HG03196 (cell line): Measurements from ENCODE around the gene WDR83.
A peak's percentile ranks its signal among the peaks of the same experiment; 100 is the strongest.
"Not testable (repeated sequence)": the region's sequence is repeated elsewhere in the genome, so short reads cannot be mapped to it uniquely, and the experiment has no call there.

Source experiments
- ATAC-seq: cut with Tn5 transposase; IDR thresholded peaks from one replicate; pipeline ENCODE4 v1.9.1; 2021; ENCODE audit not compliant: unreplicated experiment

The WDR83 gene

GRCh38 chr19:12711187-12711586 is 44.6 kb downstream of the WDR83 start:
- ATAC-seq, result no peak

DNA sequence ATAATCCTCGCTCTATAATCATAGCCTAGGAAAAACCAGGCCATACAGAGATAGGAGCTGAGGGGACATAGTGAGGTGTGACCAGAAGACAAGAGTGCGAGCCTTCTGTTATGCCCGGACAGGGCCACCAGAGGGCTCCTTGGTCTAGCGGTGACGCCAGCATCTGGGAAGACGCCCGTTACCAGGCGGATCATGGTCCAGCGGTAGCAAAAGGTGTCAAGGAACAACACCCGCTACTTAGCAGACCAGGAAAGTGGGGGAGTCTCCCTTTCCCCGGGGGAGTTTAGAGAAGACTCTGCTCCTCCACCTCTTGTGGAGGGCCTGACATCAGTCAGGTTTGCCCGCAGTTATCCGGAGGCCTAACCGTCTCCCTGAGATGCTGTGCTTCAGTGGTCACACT is 45.5 kb downstream of the WDR83 start:
- ATAC-seq, result not testable (repeated sequence)

- ATAC-seq, result not testable (repeated sequence)
These were observed 46.7 kb downstream of the WDR83 start for GRCh38 chr19:12713304-12713703.

GRCh38 chr19:12715102-12715501 is 48.5 kb downstream of the WDR83 start:
- no peak for ATAC-seq

- ATAC-seq, result no peak
These were observed 49.3 kb downstream of the WDR83 start for GRCh38 chr19:12715929-12716328.

- no peak for ATAC-seq
These were observed 53.7 kb downstream of the WDR83 start for GRCh38 chr19:12720296-12720695.

- ATAC-seq, result no peak
These were observed 54.4 kb downstream of the WDR83 start for GRCh38 chr19:12720851-12721655.

DNA sequence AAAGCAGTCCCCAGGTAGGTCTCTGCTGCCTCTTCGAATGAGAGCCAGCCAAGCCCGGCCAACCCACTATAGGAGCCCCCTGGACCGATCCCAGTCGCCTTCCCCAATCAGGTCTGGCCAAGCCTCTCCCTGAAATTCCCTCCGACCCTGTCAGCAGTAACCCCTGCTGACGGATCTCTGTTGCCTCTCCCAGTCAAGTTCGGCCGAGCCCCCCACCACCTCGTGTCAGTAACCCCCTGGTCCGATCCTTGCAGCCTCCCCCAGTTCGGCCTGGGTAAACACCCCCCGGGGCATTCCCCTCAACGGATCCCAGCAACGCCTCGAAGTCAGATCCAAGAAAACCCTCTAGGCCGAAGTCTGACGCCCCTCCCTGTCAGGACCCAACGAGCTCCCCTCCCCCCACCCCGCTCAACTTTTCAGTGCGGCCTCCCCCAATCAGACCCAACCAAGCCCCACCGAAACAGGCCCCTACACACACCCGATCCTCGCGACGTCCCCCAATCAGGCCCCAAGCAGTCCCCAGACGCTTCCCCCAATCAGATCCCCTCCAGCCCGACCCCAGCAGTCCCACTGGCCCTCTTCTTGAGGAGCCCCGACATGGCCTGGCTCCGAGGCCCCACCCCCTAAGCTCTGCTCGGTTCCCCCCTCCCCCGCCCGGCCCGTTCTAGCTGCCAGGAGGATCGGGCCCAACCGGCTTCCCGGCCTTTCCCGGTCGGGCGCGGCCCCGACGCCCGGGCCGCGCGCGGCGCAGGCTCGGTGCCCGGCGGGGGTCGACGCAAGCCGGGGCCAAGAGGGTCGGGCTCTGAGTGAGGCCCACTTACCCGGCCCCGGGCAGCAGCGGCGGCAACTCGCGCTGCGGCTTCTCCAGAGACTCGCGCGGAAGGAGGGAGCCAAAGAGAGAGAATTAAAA is 55.3 kb downstream of the WDR83 start:
- ATAC-seq, result peak; percentile 15

- ATAC-seq, result peak; percentile 80
These were observed 56.2 kb downstream of the WDR83 start for GRCh38 chr19:12722566-12723380.

- no peak for ATAC-seq
These were observed 56.7 kb downstream of the WDR83 start for GRCh38 chr19:12723381-12723640.

DNA sequence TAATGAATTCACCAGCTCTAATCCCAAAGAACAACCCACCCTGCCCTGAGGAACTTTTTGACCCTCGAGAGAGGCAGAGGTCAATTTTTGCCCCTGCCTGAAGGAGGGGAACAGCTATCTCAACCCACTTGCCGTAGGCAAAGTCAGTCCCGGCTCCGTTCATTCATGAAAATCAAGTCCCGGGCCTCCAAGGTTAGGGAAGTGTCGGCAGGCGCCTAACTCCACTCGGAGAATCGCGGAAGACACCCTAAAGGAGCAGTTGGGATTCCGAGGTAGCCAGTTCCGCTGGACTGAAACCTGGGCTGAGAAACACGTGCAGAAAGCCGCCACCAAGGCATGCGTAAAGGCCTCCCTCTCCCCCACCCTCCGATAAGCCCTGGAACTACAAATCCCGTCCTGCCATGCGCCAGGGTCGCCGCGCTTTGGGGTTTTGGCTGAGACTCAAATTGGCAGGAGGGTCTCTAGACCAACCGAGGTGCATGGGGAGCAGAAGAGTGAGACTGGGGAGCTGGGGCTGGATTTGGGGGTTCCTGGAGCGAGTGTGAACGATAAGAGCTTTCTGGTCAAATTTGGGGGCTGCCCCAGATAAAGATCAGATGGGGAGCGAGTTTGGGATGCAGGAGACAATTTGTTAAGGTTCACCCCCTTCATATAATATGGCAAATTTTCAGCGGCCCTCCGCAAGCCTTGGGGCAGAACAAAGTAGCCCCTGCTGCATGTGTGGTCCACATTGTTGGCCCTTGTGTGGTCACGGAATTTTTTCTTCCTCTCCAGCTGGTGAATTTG is 57.2 kb downstream of the WDR83 start, which contains the start of gene TNPO2:
Gene TNPO2 (minus strand): TSS at position 292 of the 786 bp plus-strand sequence. CDS start 2,955 bp downstream, outside the sequence.
- ATAC-seq, result no peak
